ENCODE measurements around the gene SEL1L3. TPM values are rescaled to one million over a fixed set of nuclear protein-coding genes. Genes with fewer than 3 reads are reported as not detected.

The SEL1L3 gene
- total RNA-seq, 1 donor from 2014 or later: 8.5 TPM

DNA sequence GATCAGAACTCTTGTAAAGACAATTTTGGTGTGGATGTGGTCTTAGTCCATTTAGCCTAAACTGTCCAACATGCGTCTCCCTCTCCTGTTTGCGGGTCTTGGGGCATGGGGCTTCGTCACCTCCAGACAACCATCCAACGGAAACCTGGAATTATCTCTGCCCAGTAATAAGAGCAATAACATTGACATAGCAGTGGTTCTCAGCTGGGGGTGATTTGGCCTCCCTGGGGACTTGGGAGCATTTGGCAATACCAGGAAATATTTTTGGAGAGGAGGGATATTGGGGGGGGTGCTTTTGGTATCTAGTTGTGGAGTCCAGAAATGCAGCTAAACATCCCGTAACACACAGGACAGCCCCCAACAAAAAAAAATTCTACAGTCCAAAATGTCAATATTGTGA is 47.2 kb downstream of the SEL1L3 start:
- ATAC-seq: no peak

- ATAC-seq: no peak
Measured at GRCh38 chr4:25814301-25815136, 48.3 kb downstream of the SEL1L3 start.

DNA sequence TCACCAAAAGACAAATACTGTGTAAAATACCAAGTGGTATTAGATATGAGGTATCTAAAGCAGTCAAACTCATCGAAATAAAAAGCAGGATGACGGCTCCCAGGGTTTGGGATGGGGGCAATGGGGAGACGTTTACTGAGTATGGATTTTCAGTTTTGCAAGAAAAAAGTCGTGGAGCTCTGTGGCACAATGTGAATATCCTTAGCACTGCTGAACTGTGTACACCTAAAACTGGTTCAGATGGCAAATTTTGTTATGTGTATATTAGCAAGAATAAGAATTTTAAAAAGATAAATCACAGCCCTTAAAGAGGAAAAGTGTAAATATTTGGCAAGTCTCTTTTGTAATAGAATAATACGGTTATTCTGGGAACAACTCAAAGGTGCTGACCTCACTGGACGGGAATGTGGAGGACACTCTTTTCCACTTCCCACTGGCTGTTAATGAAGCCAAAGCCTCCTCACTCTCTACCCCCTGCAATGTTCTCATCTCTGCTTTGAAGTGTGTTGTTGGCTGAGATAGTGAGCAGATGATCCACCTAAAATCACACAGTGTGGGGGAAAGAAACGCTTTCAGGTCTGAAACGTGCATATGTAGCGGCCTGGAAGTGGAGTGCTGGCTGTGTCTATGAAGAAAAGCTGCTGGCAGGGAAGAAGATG is 49.2 kb downstream of the SEL1L3 start:
- no peak for ATAC-seq

DNA sequence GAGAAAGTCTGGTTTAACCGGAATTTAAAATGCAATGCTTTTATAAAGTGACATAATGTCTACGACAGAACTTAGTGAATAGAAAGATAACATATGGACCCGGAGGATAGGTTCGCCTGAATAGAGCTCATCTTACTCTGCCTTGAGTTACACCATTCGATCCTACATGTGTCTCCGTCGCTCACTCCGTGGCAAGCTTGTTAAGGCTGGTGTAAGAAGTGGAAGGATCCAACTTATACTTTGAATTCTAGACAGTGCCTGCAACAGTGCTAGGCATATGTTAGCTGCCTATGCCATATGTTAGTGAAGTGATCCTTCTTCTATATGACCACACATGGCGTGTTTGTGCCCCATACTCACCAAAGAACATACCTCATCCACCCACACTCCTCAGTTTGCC is 50.9 kb downstream of the SEL1L3 start:
- ATAC-seq: no peak

- ATAC-seq: no peak
Measured at GRCh38 chr4:25811374-25811690, 51.5 kb downstream of the SEL1L3 start.

GRCh38 chr4:25810461-25811373 is 52.1 kb downstream of the SEL1L3 start:
- no peak for ATAC-seq

DNA sequence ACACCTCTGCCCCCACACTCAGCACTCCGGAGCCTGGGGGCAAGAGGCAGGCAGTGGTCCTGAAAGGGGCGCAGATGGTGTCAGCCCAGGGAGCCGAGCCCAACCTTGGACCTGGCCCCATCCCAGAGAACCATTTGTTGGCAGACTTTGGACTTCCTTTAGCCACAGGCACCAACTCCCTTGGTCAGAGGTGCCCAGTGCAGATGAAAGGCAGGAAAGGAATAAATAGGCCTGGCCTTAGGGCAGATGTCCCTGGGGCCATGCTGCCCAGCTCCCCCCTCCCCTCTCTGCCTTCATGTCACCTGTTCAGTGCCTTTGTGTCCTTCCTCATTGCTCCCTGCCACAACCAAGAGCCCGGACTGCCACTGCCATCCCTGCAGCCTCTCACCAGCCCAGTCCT is 52.8 kb downstream of the SEL1L3 start:
- no peak for ATAC-seq

DNA sequence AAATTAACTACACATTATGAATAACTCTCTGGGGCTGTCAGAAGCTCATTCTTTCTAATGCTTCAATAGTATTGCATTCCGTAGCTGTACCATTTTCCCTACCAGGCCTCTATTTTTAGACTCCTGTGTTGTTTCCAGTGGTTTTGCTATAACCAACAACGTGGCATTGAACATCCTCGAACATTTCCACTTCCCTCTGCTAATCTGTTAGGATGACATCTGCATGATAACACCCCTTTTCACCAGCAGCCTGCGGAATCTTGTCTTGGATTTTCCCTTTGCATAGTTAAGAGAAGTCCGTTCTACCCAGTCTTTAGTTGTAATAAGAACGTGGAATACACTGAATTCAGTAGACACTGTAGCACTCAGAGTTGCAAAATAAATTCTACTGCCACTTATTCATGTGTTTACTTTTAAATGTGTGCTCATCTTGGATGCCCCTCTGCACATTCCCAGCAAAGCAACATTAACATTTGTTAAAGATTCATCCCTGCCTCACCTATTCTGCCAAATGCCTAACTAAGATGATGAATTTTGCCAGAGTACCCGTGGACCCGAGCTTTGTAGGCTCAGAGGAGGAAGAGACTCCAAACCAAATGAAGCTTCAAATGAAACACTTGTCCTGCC is 55.6 kb downstream of the SEL1L3 start:
- ATAC-seq: no peak

GRCh38 chr4:25805255-25805860 is 57.4 kb downstream of the SEL1L3 start:
- no peak for ATAC-seq

DNA sequence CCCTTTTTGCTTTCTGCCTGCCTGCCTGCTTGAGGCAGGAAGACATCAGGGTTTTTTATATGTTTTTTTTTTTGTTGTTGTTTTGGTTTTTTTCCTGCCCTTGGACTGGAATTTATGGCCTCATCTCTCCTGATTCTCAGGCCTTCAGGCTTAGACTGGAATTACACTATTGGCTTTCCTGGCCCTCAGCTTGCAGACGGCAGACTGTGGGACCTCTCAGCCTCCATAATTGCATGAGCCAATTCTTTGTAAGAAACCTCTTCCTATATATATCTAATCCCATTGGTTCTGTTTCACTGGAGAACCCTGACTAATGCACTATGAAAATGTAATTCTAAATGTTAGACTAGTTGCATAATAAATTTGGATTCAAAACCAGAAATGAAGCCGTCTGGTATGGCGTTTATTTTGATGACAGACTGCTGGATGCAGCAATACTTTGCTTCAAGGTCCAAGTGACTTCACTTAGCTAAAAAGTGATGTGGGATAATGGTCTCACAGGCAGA is 59.0 kb downstream of the SEL1L3 start:
- ATAC-seq: no peak

DNA sequence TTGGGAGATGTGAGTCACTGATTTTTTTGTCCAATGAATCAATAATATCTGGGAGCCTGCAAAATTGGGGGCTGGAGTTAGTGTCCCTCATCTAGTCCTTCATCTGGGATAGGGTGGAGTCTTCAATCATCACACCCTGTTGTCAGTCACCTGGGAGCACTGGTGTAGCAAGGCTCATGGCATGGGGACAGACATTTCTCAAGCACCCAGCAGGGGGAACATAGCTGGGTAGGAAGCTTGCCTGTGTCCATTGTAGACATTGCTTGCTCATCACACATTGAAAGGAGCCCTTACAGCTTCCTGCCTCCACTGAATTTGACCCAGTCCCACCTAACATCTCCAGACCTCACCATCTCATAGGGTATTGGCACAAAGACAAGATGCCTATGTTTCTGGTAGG is 61.2 kb downstream of the SEL1L3 start:
- ATAC-seq: no peak

GRCh38 chr4:25800245-25800644 is 62.5 kb downstream of the SEL1L3 start:
- no peak for ATAC-seq

- no peak for ATAC-seq
Measured at GRCh38 chr4:25799522-25799921, 63.3 kb downstream of the SEL1L3 start.

DNA sequence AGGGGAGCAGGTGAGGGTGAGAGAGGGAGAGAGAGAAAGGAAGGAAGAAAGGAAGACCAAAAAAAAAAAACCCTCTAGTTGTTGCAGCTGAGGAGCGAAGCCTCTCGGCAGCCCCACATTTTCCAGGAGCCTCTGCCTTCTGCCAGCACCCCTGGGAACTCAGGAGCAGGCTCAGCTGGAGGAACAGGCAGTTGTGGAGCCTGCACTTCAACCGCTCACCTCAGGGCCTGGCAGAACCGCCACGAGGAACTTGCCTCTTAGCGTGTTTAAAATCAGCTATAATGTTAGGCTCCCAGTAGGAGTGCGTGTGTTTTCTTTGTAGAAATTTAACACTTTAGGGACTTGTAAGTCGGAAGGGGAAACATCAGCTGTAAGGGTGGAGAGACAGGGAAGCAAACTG is 65.7 kb downstream of the SEL1L3 start:
- ATAC-seq: no peak

GRCh38 chr4:25795566-25796454 is 67.0 kb downstream of the SEL1L3 start:
- peak; percentile 45 for ATAC-seq

GRCh38 chr4:25795091-25795490 is 67.7 kb downstream of the SEL1L3 start:
- no peak for ATAC-seq

GRCh38 chr4:25792876-25793275 is 69.9 kb downstream of the SEL1L3 start:
- no peak for ATAC-seq

- ATAC-seq: peak; percentile 57
Measured at GRCh38 chr4:25792200-25792791, 70.5 kb downstream of the SEL1L3 start.

DNA sequence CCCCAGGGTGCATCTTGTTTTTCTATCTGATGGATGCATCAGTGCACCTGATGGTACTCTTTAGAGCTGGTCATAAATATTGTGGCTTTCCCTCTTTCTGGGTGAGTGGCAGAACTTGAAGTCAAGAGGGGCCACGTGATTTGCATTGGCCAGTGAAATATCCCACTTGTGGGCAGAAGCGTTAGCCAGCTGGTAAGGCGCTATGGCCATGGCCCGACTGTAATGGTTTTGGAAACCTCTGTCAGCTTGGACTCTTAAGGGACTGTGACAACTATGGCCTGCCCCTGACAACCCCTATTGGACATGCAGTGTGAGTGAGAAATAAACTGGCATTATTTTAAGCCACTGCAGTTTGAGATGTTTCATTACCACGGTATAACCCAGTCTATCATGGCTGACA is 72.8 kb downstream of the SEL1L3 start:
- no peak for ATAC-seq

GRCh38 chr4:25788703-25789238 is 74.0 kb downstream of the SEL1L3 start:
- ATAC-seq: no peak

Data from esophagus mucosa (tissue), 1 donor.